K562 (cell line): ENCODE data around the gene GCDH. TPM values are rescaled to one million over a fixed set of nuclear protein-coding genes. Genes with fewer than 3 reads are reported as not detected.

Source experiments
- ASH1L ChIP-seq: fragments of 450-650 bp; IDR thresholded peaks from 2 replicates; pipeline ENCODE4 v1.6.1; 2018; ENCODE audit warnings: borderline replicate concordance, mild to moderate bottlenecking, low read depth; ENCODE audit not compliant: partially characterized antibody
- CHCHD3 ChIP-seq: fragments of 250-450 bp; sonication (Bioruptor Pico); IDR thresholded peaks from 2 replicates; pipeline ENCODE4 v2.1.2; 2022; ENCODE audit warnings: mild to moderate bottlenecking
- ESRRB ChIP-seq: fragments of 250-450 bp; sonication (Bioruptor Pico); IDR thresholded peaks from 2 replicates; pipeline ENCODE4 v1.5.0; 2020; ENCODE audit warnings: mild to moderate bottlenecking, moderate library complexity, borderline replicate concordance
- GTF2A2 ChIP-seq: IDR thresholded peaks from 2 replicates; pipeline ENCODE4 v1.6.1; 2016; ENCODE audit warnings: mild to moderate bottlenecking, missing genetic modification characterization, missing compliant biosample characterization
- HMGN3 ChIP-seq: IDR thresholded peaks from 2 replicates; pipeline ENCODE4 v1.6.1; 2011; ENCODE audit warnings: borderline replicate concordance, low read depth, mild to moderate bottlenecking, mixed read lengths, low read length; ENCODE audit not compliant: insufficient read length; ENCODE audit errors: extremely low read depth
- MCM2 ChIP-seq: fragments of 450-650 bp; IDR thresholded peaks from 2 replicates; pipeline ENCODE4 v1.6.1; 2017; ENCODE audit warnings: low read depth, mild to moderate bottlenecking
- MXI1 ChIP-seq: IDR thresholded peaks from 2 replicates; pipeline ENCODE4 v1.6.1; 2011; ENCODE audit warnings: low read depth, mild to moderate bottlenecking, improper control_type of control experiment, low read length
- POLR2AphosphoS2 ChIP-seq: IDR thresholded peaks from 2 replicates; pipeline ENCODE4 v1.6.1; 2012; ENCODE audit warnings: low read length, improper control_type of control experiment
- RB1 ChIP-seq: fragments of 450-650 bp; IDR thresholded peaks from 2 replicates; pipeline ENCODE4 v1.6.1; 2017; ENCODE audit warnings: low read depth, mild to moderate bottlenecking
- SPI1 ChIP-seq: IDR thresholded peaks from 2 replicates; pipeline ENCODE4 v1.6.1; 2011; ENCODE audit warnings: low read depth, low read length, control low read depth, borderline replicate concordance
- WHSC1 ChIP-seq: IDR thresholded peaks from one replicate; pipeline ENCODE4 v1.6.1; 2012; ENCODE audit warnings: low read length, control low read depth, inconsistent platforms
- ZNF324 ChIP-seq: fragments of 250-450 bp; sonication (Bioruptor Pico); IDR thresholded peaks from 2 replicates; pipeline ENCODE4 v1.4.0; 2020; ENCODE audit warnings: mild to moderate bottlenecking
- ZNF431 ChIP-seq: sonication (generic); formaldehyde crosslinking; IDR thresholded peaks from 2 replicates; pipeline ENCODE4 v1.8.0; 2022; ENCODE audit warnings: mild to moderate bottlenecking, missing genetic modification reagents
- polyA plus RNA-seq, 8 experiments: library from polyadenylated mRNA; depleted of rRNA in 4 of 8; stranded (reverse) in 5 of 8; unstranded in 3 of 8; fragments of >200 nt; fragmentation: Nextera tagmentation in 2 of 8; fragmentation: Illumina TruSeq in 1 of 8; extraction: Ambion mirVana in 2 of 8; extraction: Trizol in 1 of 8; gene quantifications; 2 replicates each; pipeline versions ENCODE4 v1.2.1 to v1.2.3, GENCODE V29; 2011 to 2014; ENCODE audit warnings: inconsistent platforms in 1 of 8, missing spikeins in 1 of 8
- total RNA-seq, 7 experiments: library from RNA; depleted of rRNA in 6 of 7; stranded (reverse); fragments of >200 nt in 6 of 7; fragmentation: Illumina TruSeq in 2 of 7; extraction: Trizol in 2 of 7; gene quantifications; 2 replicates each; pipeline versions ENCODE4 v1.2.1 to v1.2.3, GENCODE V29; 2011 to 2021; ENCODE audit warnings: low replicate concordance in 1 of 7
- TF ChIP-seq, protein P1 (sequence below): sonication (generic); formaldehyde crosslinking; IDR thresholded peaks from 2 replicates; pipeline ENCODE4 v1.8.0; 2022; ENCODE audit warnings: mild to moderate bottlenecking, missing genetic modification reagents
- TF ChIP-seq, protein P2 (sequence below), 2 experiments: IDR thresholded peaks in 1 of 2; conservative IDR thresholded peaks in 1 of 2; 2 replicates each; pipeline ENCODE4 v1.6.1; 2016; ENCODE audit warnings: low read depth in 2 of 2, mild to moderate bottlenecking in 1 of 2, missing compliant biosample characterization in 1 of 2, missing genetic modification characterization in 1 of 2, moderate library complexity in 1 of 2
- TF ChIP-seq, protein P3 (sequence below): fragments of 250-450 bp; sonication (Bioruptor Pico); IDR thresholded peaks from 2 replicates; pipeline ENCODE4 v1.5.0; 2021; ENCODE audit warnings: mild to moderate bottlenecking, moderate library complexity

The GCDH gene
- total and polyA plus RNA-seq, 9 of the 15 experiments (the other 6 are each of a cell fraction or from before 2014, with no cell fraction given): 2.9 to 50.8 (median 19.1) TPM

DNA sequence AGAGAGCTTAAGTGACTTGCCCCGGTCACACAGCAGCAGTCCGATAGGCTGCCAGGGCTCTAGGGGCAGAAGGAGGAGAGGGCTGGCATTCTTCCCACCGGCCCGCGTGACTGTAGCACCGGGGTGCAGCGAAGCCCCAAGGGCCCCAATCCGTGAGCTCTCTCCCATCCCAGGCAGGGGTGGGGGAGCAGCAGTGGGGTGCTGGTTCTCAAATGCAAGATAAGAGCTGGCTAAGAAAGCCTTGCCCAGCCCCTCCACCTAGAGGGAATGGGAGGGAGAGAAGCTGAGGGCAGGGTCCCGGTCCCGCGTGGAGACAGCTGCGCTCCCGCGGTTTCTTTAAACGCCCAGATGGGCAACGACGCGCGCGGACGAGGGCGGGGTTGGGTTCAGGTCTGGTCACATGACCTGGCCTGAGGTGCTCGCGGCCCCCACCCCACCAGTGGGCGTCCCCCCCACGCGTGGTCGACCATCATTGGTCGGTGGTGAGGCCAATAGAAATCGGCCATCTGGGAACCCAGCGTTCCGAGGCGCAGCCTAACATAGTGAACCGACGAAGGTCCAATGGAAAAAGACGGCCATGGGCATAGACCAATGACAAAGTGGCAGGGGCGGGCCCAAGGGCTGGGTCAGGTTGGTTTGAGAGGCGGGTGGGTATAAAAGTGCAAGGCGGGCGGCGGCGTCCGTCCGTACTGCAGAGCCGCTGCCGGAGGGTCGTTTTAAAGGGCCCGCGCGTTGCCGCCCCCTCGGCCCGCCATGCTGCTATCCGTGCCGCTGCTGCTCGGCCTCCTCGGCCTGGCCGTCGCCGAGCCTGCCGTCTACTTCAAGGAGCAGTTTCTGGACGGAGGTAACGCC, 47.2 kb downstream of the GCDH start, which contains the start of gene CALR (continued):
- TF ChIP-seq, protein P1, sequence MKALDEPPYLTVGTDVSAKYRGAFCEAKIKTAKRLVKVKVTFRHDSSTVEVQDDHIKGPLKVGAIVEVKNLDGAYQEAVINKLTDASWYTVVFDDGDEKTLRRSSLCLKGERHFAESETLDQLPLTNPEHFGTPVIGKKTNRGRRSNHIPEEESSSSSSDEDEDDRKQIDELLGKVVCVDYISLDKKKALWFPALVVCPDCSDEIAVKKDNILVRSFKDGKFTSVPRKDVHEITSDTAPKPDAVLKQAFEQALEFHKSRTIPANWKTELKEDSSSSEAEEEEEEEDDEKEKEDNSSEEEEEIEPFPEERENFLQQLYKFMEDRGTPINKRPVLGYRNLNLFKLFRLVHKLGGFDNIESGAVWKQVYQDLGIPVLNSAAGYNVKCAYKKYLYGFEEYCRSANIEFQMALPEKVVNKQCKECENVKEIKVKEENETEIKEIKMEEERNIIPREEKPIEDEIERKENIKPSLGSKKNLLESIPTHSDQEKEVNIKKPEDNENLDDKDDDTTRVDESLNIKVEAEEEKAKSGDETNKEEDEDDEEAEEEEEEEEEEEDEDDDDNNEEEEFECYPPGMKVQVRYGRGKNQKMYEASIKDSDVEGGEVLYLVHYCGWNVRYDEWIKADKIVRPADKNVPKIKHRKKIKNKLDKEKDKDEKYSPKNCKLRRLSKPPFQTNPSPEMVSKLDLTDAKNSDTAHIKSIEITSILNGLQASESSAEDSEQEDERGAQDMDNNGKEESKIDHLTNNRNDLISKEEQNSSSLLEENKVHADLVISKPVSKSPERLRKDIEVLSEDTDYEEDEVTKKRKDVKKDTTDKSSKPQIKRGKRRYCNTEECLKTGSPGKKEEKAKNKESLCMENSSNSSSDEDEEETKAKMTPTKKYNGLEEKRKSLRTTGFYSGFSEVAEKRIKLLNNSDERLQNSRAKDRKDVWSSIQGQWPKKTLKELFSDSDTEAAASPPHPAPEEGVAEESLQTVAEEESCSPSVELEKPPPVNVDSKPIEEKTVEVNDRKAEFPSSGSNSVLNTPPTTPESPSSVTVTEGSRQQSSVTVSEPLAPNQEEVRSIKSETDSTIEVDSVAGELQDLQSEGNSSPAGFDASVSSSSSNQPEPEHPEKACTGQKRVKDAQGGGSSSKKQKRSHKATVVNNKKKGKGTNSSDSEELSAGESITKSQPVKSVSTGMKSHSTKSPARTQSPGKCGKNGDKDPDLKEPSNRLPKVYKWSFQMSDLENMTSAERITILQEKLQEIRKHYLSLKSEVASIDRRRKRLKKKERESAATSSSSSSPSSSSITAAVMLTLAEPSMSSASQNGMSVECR (CRISPR knock-in tag): peak; percentile 98
- TF ChIP-seq WHSC1 (no peak), ZNF431 (CRISPR knock-in tag) (no peak), ZNF324 (CRISPR knock-in tag) (no peak), RB1 (peak; percentile 86), CHCHD3 (CRISPR knock-in tag) (0 out of 2 replicates have a peak, but pooled peaks have one; percentile 54), HMGN3 (peak; percentile 58), MXI1 (peak; percentile 90), POLR2AphosphoS2 (no peak; the same call in 1 of the 2 replicates), ASH1L (peak; percentile 97), SPI1 (no peak), GTF2A2 (tag) (peak; percentile 99), MCM2 (no peak), ESRRB (CRISPR knock-in tag) (no peak)
- TF ChIP-seq, protein P2, sequence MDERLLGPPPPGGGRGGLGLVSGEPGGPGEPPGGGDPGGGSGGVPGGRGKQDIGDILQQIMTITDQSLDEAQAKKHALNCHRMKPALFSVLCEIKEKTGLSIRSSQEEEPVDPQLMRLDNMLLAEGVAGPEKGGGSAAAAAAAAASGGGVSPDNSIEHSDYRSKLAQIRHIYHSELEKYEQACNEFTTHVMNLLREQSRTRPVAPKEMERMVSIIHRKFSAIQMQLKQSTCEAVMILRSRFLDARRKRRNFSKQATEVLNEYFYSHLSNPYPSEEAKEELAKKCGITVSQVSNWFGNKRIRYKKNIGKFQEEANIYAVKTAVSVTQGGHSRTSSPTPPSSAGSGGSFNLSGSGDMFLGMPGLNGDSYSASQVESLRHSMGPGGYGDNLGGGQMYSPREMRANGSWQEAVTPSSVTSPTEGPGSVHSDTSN (CRISPR knock-in tag; IDR thresholded peaks at IDR 0.05; ENCODE audit: low read depth): 0 out of 2 replicates have a peak, but pooled peaks have one; percentile 9
- TF ChIP-seq, protein P2 (tag; conservative IDR thresholded peaks at IDR 0.05; ENCODE audit: low read depth): peak; percentile 77
- TF ChIP-seq, protein P3, sequence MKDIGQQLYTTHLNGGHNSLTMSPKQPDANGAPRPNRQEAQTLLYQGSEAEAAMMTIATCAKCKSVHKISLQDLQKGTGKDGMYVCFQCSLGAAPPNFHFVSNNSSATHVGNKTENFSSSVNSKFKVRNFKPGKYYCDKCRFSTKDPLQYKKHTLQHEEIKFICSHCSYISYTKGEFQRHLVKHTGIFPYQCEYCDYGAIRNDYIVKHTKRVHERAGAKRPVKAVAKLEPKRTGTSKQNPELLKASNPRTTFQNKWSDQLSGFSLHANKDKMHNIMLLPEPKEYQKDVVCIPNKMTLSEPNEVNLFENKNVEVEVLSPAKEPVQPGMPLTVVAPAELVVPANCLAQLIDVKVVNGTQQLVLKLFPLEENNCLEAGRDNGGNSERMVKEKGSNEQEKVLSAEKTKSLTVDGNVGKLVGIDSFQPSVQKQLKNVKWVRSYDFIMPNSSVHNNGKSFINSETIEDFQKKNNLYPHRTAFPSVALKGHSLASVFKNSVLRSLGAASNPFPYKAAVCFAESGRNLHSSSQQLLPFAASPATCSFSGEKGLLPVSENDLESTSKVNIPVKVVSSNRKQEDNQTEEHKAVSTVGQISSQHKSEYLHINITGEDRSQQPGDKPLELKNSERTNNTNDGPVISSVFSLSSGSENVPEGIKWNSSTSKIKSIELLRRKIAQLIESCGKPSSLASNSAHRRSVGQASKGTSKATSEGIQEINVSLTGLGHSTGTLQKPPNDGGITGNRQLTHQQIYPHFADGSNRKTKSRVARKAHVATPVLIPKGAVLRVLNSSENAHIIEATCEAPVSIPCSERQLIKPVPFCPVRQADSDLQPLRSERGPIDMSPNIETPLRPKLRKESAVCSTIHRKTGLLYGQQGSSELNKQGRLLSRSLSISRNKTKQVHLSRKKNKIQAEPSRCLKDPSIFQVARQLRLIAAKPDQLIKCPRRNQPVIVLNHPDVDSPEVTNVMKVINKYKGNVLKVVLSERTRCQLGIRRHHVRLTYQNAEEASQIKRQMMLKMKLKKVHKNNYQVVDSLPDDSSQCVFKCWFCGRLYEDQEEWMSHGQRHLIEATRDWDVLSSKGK (CRISPR knock-in tag): no peak
